HFF-Myc (cell line): Measurements from ENCODE around the gene CYP4F2.
"Not testable (repeated sequence)": the region's sequence is repeated elsewhere in the genome, so short reads cannot be mapped to it uniquely, and the experiment has no call there.

Experiments used
- DNase-seq: peaks from one replicate; pipeline ENCODE4 v3.0.0-alpha.2; 2011; ENCODE audit warnings: low read depth; ENCODE audit errors: extremely low read depth
- H3K4me3 ChIP-seq: replicated peaks from 2 replicates; pipeline ENCODE4 v1.5.1; 2011; ENCODE audit warnings: low read depth, mild to moderate bottlenecking, control low read depth, low read length
- CTCF ChIP-seq: IDR thresholded peaks from 2 replicates; pipeline ENCODE4 v1.5.1; 2012; ENCODE audit warnings: mild to moderate bottlenecking, low read depth, low read length, control low read depth; ENCODE audit errors: missing control alignments

The CYP4F2 gene

GRCh38 chr19:15840833-15841232, 57.0 kb downstream of the CYP4F2 start:
- no peak for DNase-seq
- H3K4me3 ChIP-seq, result no peak overlapping the region
- TF ChIP-seq CTCF, result no peak

- H3K4me3 ChIP-seq, DNase-seq: not testable (repeated sequence)
Measured at GRCh38 chr19:15839888-15840287, 58.0 kb downstream of the CYP4F2 start.

- no peak overlapping the region for H3K4me3 ChIP-seq
- TF ChIP-seq CTCF, result no peak
- DNase-seq, result no peak
Measured at GRCh38 chr19:15838351-15838750, 59.5 kb downstream of the CYP4F2 start.

- TF ChIP-seq CTCF, result no peak
- H3K4me3 ChIP-seq, result peak overlapping the region; percentile 53
- DNase-seq, result no peak
Measured at GRCh38 chr19:15837221-15837731, 60.6 kb downstream of the CYP4F2 start.

GRCh38 chr19:15836330-15837220, 61.3 kb downstream of the CYP4F2 start:
- peak; percentile 59 for DNase-seq
- peak overlapping the region; percentile 53 for H3K4me3 ChIP-seq
- TF ChIP-seq CTCF, result no peak

GRCh38 chr19:15835565-15836329, 62.1 kb downstream of the CYP4F2 start:
- not testable (repeated sequence) for DNase-seq
- H3K4me3 ChIP-seq, result peak overlapping the region; percentile 53

- not testable (repeated sequence) for DNase-seq, H3K4me3 ChIP-seq
Measured at GRCh38 chr19:15834232-15834631, 63.6 kb downstream of the CYP4F2 start.

- no peak for DNase-seq
- TF ChIP-seq CTCF, result no peak
- no peak overlapping the region for H3K4me3 ChIP-seq
Measured at GRCh38 chr19:15831626-15832025, 66.2 kb downstream of the CYP4F2 start.
